Heart right ventricle (tissue), 16 donors: ENCODE measurements around the gene ODR4. TPM values are rescaled to one million over a fixed set of nuclear protein-coding genes. Genes with fewer than 3 reads are reported as not detected.

ENCODE experiments used
- ATAC-seq, 8 donors: fragments of 200-7000 bp; cut with Tn5 transposase; one replicate each; pipeline ENCODE4 v1.9.1; 2020; ENCODE audit warnings: mild to moderate bottlenecking in 8 of 8, moderate library complexity in 8 of 8, moderate number of reproducible peaks in 1 of 8
- DNase-seq, 2 donors: peaks; one replicate each; pipeline ENCODE4 v3.0.0-alpha.2; 2020
- H3K27ac ChIP-seq, 10 donors: fragments of 200-600 bp; sonication (generic) in 2 of 10; one replicate each; pipeline versions ENCODE4 v1.5.0 to v1.8.0; 2020 to 2022; ENCODE audit warnings: mild to moderate bottlenecking in 3 of 10
- H3K27me3 ChIP-seq, 7 donors: fragments of 200-600 bp; one replicate each; pipeline ENCODE4 v1.8.0; 2021 to 2022; ENCODE audit warnings: mild to moderate bottlenecking in 2 of 7
- H3K36me3 ChIP-seq, 9 donors: fragments of 200-600 bp; sonication (generic) in 1 of 9; one replicate each; pipeline versions ENCODE4 v1.5.0 to v1.8.0; 2020 to 2022; ENCODE audit warnings: mild to moderate bottlenecking in 2 of 9
- H3K4me1 ChIP-seq, 9 donors: fragments of 200-600 bp; sonication (generic) in 1 of 9; one replicate each; pipeline versions ENCODE4 v1.5.0 to v1.8.0; 2020 to 2022; ENCODE audit warnings: mild to moderate bottlenecking in 4 of 9
- H3K4me3 ChIP-seq, 10 donors: fragments of 200-600 bp; sonication (generic) in 2 of 10; one replicate each; pipeline versions ENCODE4 v1.5.0 to v1.8.0; 2020 to 2022; ENCODE audit warnings: mild to moderate bottlenecking in 7 of 10, moderate library complexity in 2 of 10
- H3K9me3 ChIP-seq, 11 donors: fragments of 200-600 bp in 10 of 11; sonication (generic) in 2 of 11; one replicate each; pipeline versions ENCODE4 v1.5.0 to v1.8.0; 2013 to 2022; ENCODE audit warnings: mild to moderate bottlenecking in 2 of 11, control low read depth in 1 of 11, moderate library complexity in 1 of 11
- CTCF ChIP-seq, 9 donors: fragments of 200-600 bp; sonication (generic) in 2 of 9; IDR thresholded peaks; one replicate each; pipeline versions ENCODE4 v1.5.0 to v1.8.0; 2021 to 2022; ENCODE audit warnings: antibody characterized with exemption in 9 of 9, mild to moderate bottlenecking in 5 of 9, moderate library complexity in 1 of 9
- WGBS, 2 donors: extraction: QIAGEN DNeasy Blood & Tissue Kit; methylation state at CpG; one replicate each; pipeline ENCODE4 v1.1.7; 2013; ENCODE audit warnings: inconsistent platforms in 1 of 2; 5-methylcytosine and 5-hydroxymethylcytosine counted together
- intact Hi-C, 10 donors: fragments of 100-400 bp; cut with DNase I; formaldehyde crosslinking; loops; one replicate each; pipeline versions ENCODE4 v1.11.1 to v1.14.2; 2022
- polyA plus RNA-seq, 2 donors: library from polyadenylated mRNA; stranded (reverse); fragments of 200-250 nt; gene quantifications; one replicate each; pipeline ENCODE4 v1.2.3, GENCODE V29; 2013
- total RNA-seq, 10 donors: library from RNA; stranded (reverse); fragmentation: NEBNext Ultra II Directional in 3 of 10; extraction: Animal tissue kit (Norgen Biotek cat#: 25700) in 3 of 10; gene quantifications; one replicate each; pipeline versions ENCODE4 v1.2.1 to v1.2.4, GENCODE V29; 2021 to 2023
- donor health status: Arrhythmogenic right ventricular cardiomyopathy.
- donor health status: ischemic (EF 13 %, LVEDD 7.1; RV severe dilation, severe dysfunction).
- donor health status: healthy with polysubstance abuse.
- donor health status: DM: no; HTN: yes; CAD: no.
- donor health status: DM: no; HTN: no; CAD: no.
- donor health status: ischemic (EF 25% LVEDD 6.9; RV normal size, moderate dysfunction).
- donor health status: ischemic (EF 25% LVEDD 5.7; RV mildly dilated, moderate dysfunction).
- donor health status: healthy.
- donor health status: DM: yes; HTN: yes; CAD: no.
- donor health status: Ischemic cardiomyopathy.
- donor health status: ischemic (EF 35%, LVEDD 5.7; RV mildly dilated, moderate dysfunction).
- donor health status: nonischemic (EF 11% LVEDD 7.7; RV severe dilation, severe dysfunction).
- donor health status: DM: yes; HTN: yes; CAD: no.
- donor health status: PGD.
- donor health status: ischemic (EF 29% LVEDD 5.4; RV normal size, mild dysfunction).
- donor health status: nonischemic (EF 23%, LVEDD 6.1; RV moderate dilation, normal function).

The ODR4 gene
- total and polyA plus RNA-seq, 12 donors, result 9.4 to 19.0 (median 11.1) TPM

- Histone ChIP-seq H3K27me3 (no peaks in the 10 kb centered on the region), H3K9me3 (no peaks in the 10 kb centered on the region), H3K36me3 (peaks cover 0 to 67% (median 16%) of the 10 kb centered on the region in 9 donors), H3K27ac (no peak overlapping the region), H3K4me3 (no peak overlapping the region), H3K4me1 (peaks cover 0 to 4% (median 0%) of the 10 kb centered on the region in 9 donors)
- intact Hi-C loops, result no loop called here
- DNase-seq (no peak), ATAC-seq (no peak)
- 85 to 89% methylated on average over 4 of the region's 4 CpGs for WGBS, 2 donors
- TF ChIP-seq CTCF (IDR thresholded peaks at IDR 0.05), result no peak
These were observed 42.9 kb downstream of the ODR4 start for GRCh38 chr1:186418503-186418902.

- intact Hi-C loops, result no loop called here
- no peak for ATAC-seq
- no peak for TF ChIP-seq CTCF (IDR thresholded peaks at IDR 0.05)
- Histone ChIP-seq H3K36me3 (peaks cover 0 to 52% (median 16%) of the 10 kb centered on the region in 9 donors), H3K27ac (peak overlapping the region in 2 of 10 donors; percentile 21 to 65), H3K4me3 (no peak overlapping the region), H3K9me3 (no peaks in the 10 kb centered on the region), H3K27me3 (no peaks in the 10 kb centered on the region), H3K4me1 (peaks cover 0 to 8% (median 0%) of the 10 kb centered on the region in 9 donors)
- DNase-seq, result no peak
These were observed 44.7 kb downstream of the ODR4 start for GRCh38 chr1:186420311-186420710.

- intact Hi-C loops, result no loop called here
- Histone ChIP-seq H3K9me3 (no peaks in the 10 kb centered on the region), H3K4me1 (peaks cover 0 to 8% (median 0%) of the 10 kb centered on the region in 9 donors), H3K27ac (peak overlapping the region in 3 of 10 donors; percentile 36 to 65 (median 39)), H3K36me3 (peaks cover 0 to 46% (median 16%) of the 10 kb centered on the region in 9 donors), H3K4me3 (no peak overlapping the region), H3K27me3 (no peaks in the 10 kb centered on the region)
- ATAC-seq, result no peak
- no peak for TF ChIP-seq CTCF (IDR thresholded peaks at IDR 0.05)
- DNase-seq, result no peak
- 75 to 76% methylated on average over 1 of the region's 1 CpG for WGBS, 2 donors
These were observed 45.3 kb downstream of the ODR4 start for GRCh38 chr1:186420923-186421322.

GRCh38 chr1:186421446-186421845 lies 45.8 kb downstream of the ODR4 start:
- ATAC-seq, result no peak
- no peak overlapping the region for H3K4me3 ChIP-seq
- no peaks in the 10 kb centered on the region for H3K27me3 ChIP-seq
- intact Hi-C loops, result no loop called here
- peak overlapping the region in 3 of 10 donors; percentile 27 to 39 (median 36) for H3K27ac ChIP-seq
- H3K4me1 ChIP-seq, result peaks cover 0 to 8% (median 0%) of the 10 kb centered on the region in 9 donors
- no peaks in the 10 kb centered on the region for H3K9me3 ChIP-seq
- no peak for DNase-seq
- no peak for TF ChIP-seq CTCF (IDR thresholded peaks at IDR 0.05)
- H3K36me3 ChIP-seq, result peaks cover 0 to 45% (median 16%) of the 10 kb centered on the region in 9 donors
- 93% methylated on average over 6 of the region's 6 CpGs for WGBS, 2 donors
